Thoracic aorta (tissue), 2 donors: ENCODE data around the gene CCR1. TPM values are rescaled to one million over a fixed set of nuclear protein-coding genes. Genes with fewer than 3 reads are reported as not detected.

Experiments used
- ATAC-seq: fragments of 150-250 bp; one replicate; pipeline ENCODE4 v1.8.0; 2017; ENCODE audit warnings: low read depth; ENCODE audit not compliant: insufficient number of reproducible peaks, low FRiP score
- DNase-seq: peaks from one replicate; pipeline ENCODE4 v3.0.0-alpha.2; 2020; ENCODE audit warnings: low spot score
- H3K27ac ChIP-seq, 2 donors: fragments of 200-600 bp; sonication (generic); 1 replicate in 1 of 2; 2 replicates in 1 of 2; pipeline ENCODE4 v1.5.1; 2016; ENCODE audit warnings: mild to moderate bottlenecking in 2 of 2, moderate library complexity in 2 of 2
- H3K27me3 ChIP-seq: fragments of 200-600 bp; sonication (generic); replicated peaks from 2 replicates; pipeline ENCODE4 v1.6.0; 2016; ENCODE audit warnings: mild to moderate bottlenecking; ENCODE audit not compliant: insufficient read depth
- H3K36me3 ChIP-seq: fragments of 200-600 bp; sonication (generic); one replicate; pipeline ENCODE4 v1.5.1; 2016
- H3K4me1 ChIP-seq, 2 donors: fragments of 200-600 bp; sonication (generic); 1 replicate in 1 of 2; 2 replicates in 1 of 2; pipeline versions ENCODE4 v1.5.1 to v1.6.0; 2016; ENCODE audit warnings: low read depth in 2 of 2, mild to moderate bottlenecking in 1 of 2; ENCODE audit not compliant: control insufficient read depth in 1 of 2
- H3K4me3 ChIP-seq: fragments of 200-600 bp; sonication (generic); 2 replicates; pipeline ENCODE4 v1.5.1; 2016; ENCODE audit warnings: mild to moderate bottlenecking
- H3K9me3 ChIP-seq: fragments of 200-600 bp; sonication (generic); 2 replicates; pipeline ENCODE4 v1.5.1; 2016
- total RNA-seq, 2 donors: library from RNA; depleted of rRNA; stranded (reverse); fragments of >200 nt; gene quantifications; one replicate each; pipeline versions ENCODE4 v1.1.0 to v1.2.3, GENCODE V29; 2016
- TF ChIP-seq, protein P1 (sequence below): fragments of 200-600 bp; sonication (generic); IDR thresholded peaks from one replicate; pipeline ENCODE4 v1.5.1; 2019; ENCODE audit warnings: antibody characterized with exemption

Gene CCR1
- total RNA-seq, 2 donors from 2014 or later = 10.0 to 27.7 TPM

DNA sequence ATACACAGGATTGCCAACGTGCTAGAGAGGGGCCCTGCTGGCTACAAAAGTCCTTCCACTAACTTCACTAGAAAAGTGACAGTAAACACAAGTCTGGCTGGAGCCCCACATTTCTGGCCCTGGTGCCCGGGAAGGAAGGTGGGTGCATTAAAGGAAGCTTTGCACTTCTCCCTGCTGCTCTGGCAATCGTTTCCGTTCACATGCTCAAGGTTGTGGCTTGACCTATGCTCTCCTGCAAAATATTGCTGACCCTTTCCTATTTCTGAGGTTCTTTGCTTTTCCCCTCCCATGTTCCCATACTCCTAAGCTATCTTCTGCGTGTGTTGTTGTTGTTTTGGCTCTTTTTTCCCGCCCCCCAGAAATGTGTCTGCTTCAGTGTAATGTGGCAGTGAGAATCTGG lies 25.1 kb upstream of the CCR1 start:
- H3K27ac ChIP-seq = no peak overlapping the region
- H3K36me3 ChIP-seq = no peaks in the 10 kb centered on the region
- DNase-seq = no peak
- H3K9me3 ChIP-seq = no peaks in the 10 kb centered on the region
- H3K4me3 ChIP-seq = no peak overlapping the region
- H3K4me1 ChIP-seq = no peaks in the 10 kb centered on the region
- no peak for ATAC-seq
- H3K27me3 ChIP-seq = no peaks in the 10 kb centered on the region
- TF ChIP-seq, protein P1, sequence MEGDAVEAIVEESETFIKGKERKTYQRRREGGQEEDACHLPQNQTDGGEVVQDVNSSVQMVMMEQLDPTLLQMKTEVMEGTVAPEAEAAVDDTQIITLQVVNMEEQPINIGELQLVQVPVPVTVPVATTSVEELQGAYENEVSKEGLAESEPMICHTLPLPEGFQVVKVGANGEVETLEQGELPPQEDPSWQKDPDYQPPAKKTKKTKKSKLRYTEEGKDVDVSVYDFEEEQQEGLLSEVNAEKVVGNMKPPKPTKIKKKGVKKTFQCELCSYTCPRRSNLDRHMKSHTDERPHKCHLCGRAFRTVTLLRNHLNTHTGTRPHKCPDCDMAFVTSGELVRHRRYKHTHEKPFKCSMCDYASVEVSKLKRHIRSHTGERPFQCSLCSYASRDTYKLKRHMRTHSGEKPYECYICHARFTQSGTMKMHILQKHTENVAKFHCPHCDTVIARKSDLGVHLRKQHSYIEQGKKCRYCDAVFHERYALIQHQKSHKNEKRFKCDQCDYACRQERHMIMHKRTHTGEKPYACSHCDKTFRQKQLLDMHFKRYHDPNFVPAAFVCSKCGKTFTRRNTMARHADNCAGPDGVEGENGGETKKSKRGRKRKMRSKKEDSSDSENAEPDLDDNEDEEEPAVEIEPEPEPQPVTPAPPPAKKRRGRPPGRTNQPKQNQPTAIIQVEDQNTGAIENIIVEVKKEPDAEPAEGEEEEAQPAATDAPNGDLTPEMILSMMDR = no peak

DNA sequence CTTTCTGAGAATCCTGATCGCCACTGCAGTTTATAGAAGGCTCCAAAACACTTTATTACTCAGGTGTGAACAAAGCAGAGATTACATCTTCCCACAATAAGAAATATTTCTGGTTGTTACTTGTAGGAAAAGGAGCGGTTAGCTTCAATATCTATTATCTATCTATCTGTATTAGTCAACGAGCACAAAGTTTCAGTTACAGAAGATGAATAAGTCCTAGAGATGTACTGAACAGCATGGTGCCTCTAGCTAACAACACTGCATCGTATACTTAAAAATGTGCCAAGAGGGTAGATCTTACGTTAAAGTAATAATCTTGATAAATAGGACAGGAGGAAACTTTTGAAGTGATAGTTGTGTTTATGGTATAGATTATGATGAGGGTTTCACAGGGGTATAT lies 23.2 kb upstream of the CCR1 start:
- Histone ChIP-seq H3K27ac (no peak overlapping the region), H3K27me3 (no peaks in the 10 kb centered on the region), H3K36me3 (no peaks in the 10 kb centered on the region), H3K4me1 (no peaks in the 10 kb centered on the region), H3K4me3 (no peak overlapping the region), H3K9me3 (no peaks in the 10 kb centered on the region)
- no peak for ATAC-seq
- TF ChIP-seq, protein P1 = no peak
- no peak for DNase-seq

DNA sequence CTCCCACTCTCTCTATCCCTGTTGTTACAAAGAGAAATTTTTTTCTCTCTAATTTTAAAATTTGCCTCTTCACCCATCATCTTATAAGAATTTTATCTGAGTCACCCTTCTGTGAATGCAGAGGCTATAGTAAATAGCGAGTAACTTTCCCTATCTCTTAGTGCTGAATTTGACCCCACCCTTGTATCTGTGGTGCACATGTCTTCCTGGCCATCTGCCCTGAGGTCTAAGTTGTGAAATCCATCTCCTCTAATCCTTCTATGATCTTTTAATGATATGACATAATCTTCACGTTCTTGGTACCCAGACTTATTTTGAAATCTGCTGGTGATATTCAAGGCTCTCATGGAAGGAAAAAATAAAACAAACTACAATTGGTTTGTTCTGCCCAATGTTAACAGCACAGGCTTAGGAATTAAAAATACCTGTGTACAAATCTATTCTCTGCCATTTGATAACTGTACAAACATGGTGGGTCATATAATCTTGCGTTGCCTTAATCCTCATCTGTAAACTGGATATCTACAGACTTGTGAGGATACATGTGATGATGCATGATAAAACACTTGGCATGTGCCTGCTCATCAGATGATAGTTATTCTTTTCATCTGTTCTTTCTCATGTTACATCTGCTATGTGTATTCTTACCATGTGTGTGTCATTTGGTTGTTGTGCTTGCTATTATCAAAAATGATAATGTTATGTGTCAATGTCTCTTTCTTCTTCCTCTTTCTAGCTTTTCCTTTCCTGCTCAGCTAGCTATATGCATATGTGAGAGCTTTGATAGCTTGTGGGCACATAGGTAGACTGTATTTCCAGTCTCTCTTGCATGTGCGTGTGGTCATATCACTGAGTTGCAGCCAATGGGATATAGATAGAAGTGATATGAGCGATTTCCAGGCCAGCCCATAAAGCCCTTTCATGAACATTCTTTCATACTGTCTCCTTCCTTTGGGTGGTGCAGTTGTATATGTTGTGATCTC lies 20.4 kb upstream of the CCR1 start:
- no peaks in the 10 kb centered on the region for H3K36me3 ChIP-seq
- no peak for DNase-seq
- no peaks in the 10 kb centered on the region for H3K27me3 ChIP-seq
- no peaks in the 10 kb centered on the region for H3K9me3 ChIP-seq
- no peak for ATAC-seq
- no peaks in the 10 kb centered on the region for H3K4me1 ChIP-seq
- no peak overlapping the region for H3K4me3 ChIP-seq
- TF ChIP-seq, protein P1 = no peak
- H3K27ac ChIP-seq = no peak overlapping the region

DNA sequence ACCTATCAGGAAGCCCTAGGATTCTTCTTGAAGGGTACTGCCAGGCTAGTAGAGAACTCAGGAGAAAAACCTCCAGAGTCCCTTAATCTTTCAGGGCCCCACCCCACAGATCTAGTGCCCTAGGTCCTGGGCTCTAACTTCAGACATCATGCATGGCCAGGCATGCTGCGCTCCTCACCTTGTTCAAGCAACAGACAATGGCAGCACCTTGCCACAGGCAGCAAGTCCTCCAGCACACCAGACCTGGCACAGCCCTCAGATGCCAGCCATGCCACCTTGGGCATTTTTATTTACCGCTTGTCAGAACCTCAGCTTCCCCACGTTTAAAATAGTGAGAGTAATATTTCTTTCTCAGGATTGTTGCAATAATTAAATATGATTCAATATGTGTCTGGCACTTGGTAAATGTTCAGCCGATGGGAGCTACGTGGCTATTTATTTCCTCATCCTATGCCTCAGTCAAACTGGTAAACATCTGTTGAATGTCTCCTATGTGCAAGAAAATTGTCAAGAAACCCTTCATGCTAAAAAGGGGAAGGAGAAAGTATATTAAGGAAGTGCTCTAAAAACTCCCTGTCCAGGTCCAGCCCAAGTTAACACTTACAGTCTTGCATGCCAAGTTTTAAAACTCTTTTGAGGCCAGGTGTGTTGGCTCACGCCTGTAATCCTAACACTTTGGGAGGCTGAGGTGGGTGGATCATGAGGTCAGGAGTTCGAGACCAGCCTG lies 14.5 kb upstream of the CCR1 start:
- H3K9me3 ChIP-seq = no peaks in the 10 kb centered on the region
- no peaks in the 10 kb centered on the region for H3K4me1 ChIP-seq
- H3K36me3 ChIP-seq = no peaks in the 10 kb centered on the region
- H3K27me3 ChIP-seq = no peaks in the 10 kb centered on the region
- TF ChIP-seq, protein P1 = no peak
- ATAC-seq (no peak), DNase-seq (no peak)
- no peak overlapping the region for H3K4me3 ChIP-seq
- H3K27ac ChIP-seq = peak overlapping the region in 1 of 2 donors; percentile 21

DNA sequence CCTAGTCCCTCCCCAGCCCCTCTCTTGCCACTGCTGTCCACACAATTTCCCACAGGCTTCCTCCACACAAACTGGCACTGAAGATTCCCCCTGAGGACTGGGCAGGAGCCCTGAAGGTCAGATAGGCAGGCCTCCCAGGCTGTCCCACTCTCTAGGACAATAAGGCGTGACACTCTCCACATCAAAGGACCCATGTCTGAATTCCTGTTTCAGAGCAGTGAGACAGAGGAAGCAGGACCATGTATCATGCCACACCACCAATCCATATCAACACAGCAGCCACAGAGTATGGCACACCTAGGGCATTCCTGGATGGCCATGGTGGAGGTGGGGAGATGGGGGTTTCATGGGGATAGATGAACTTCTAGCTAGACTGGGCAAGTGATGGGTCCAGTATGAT lies 13.8 kb upstream of the CCR1 start:
- H3K27ac ChIP-seq = no peak overlapping the region

More for the DNA sequence above, 13.8 kb upstream of the CCR1 start:
- H3K36me3 ChIP-seq = no peaks in the 10 kb centered on the region
- TF ChIP-seq, protein P1 = no peak
- no peak overlapping the region for H3K4me3 ChIP-seq
- DNase-seq = no peak
- no peaks in the 10 kb centered on the region for H3K4me1 ChIP-seq
- no peaks in the 10 kb centered on the region for H3K9me3 ChIP-seq
- H3K27me3 ChIP-seq = no peaks in the 10 kb centered on the region
- ATAC-seq = no peak
